GM19328 (cell line): Measurements from ENCODE around the gene BBS9.

Experiments
- ATAC-seq: cut with Tn5 transposase; IDR thresholded peaks from one replicate; pipeline ENCODE4 v1.9.1; 2021; ENCODE audit warnings: mild to moderate bottlenecking, moderate library complexity; ENCODE audit not compliant: unreplicated experiment

BBS9 gene

GRCh38 chr7:33118383-33118782 is 11.0 kb upstream of the BBS9 start:
- no peak for ATAC-seq

- ATAC-seq, result no peak
Observed at GRCh38 chr7:33127085-33127484, 2.3 kb upstream of the BBS9 start.

GRCh38 chr7:33128631-33128989 is 754 bp upstream of the BBS9 start:
- ATAC-seq, result no peak

GRCh38 chr7:33129806-33130153 is 416 bp downstream of the BBS9 start:
- ATAC-seq, result peak; percentile 3

GRCh38 chr7:33130184-33130583 is 820 bp downstream of the BBS9 start:
- no peak for ATAC-seq

GRCh38 chr7:33137103-33137502 is 7.7 kb downstream of the BBS9 start:
- ATAC-seq, result no peak

- ATAC-seq, result no peak
Observed at GRCh38 chr7:33142585-33142984, 13.2 kb downstream of the BBS9 start.

GRCh38 chr7:33143996-33144718 is 14.8 kb downstream of the BBS9 start:
- no peak for ATAC-seq

- ATAC-seq, result no peak
Observed at GRCh38 chr7:33145156-33145555, 15.8 kb downstream of the BBS9 start.

- no peak for ATAC-seq
Observed at GRCh38 chr7:33152087-33152486, 22.7 kb downstream of the BBS9 start.

- no peak for ATAC-seq
Observed at GRCh38 chr7:33155811-33156210, 26.4 kb downstream of the BBS9 start.

- ATAC-seq, result no peak
Observed at GRCh38 chr7:33156441-33156840, 27.1 kb downstream of the BBS9 start.

- no peak for ATAC-seq
Observed at GRCh38 chr7:33157311-33157710, 27.9 kb downstream of the BBS9 start.

GRCh38 chr7:33157781-33158180 is 28.4 kb downstream of the BBS9 start:
- ATAC-seq, result no peak

- ATAC-seq, result no peak
Observed at GRCh38 chr7:33177876-33178275, 48.5 kb downstream of the BBS9 start.

GRCh38 chr7:33179519-33179918 is 50.2 kb downstream of the BBS9 start:
- no peak for ATAC-seq

GRCh38 chr7:33183504-33183903 is 54.1 kb downstream of the BBS9 start:
- ATAC-seq, result no peak

GRCh38 chr7:33184828-33185227 is 55.5 kb downstream of the BBS9 start:
- no peak for ATAC-seq

GRCh38 chr7:33185786-33186185 is 56.4 kb downstream of the BBS9 start:
- ATAC-seq, result peak; percentile 64

GRCh38 chr7:33186192-33186591 is 56.8 kb downstream of the BBS9 start:
- ATAC-seq, result no peak

- ATAC-seq, result no peak
Observed at GRCh38 chr7:33190688-33191304, 61.4 kb downstream of the BBS9 start.

GRCh38 chr7:33191340-33191739 is 62.0 kb downstream of the BBS9 start:
- no peak for ATAC-seq
